K562 (cell line): ENCODE results near the gene VWA3A. TPM values are rescaled to one million over a fixed set of nuclear protein-coding genes. Genes with fewer than 3 reads are reported as not detected.

Source experiments
- ADNP ChIP-seq: fragments of 200-800 bp; sonication (Bioruptor generic); IDR thresholded peaks from 2 replicates; pipeline ENCODE4 v1.6.1; 2016; ENCODE audit warnings: missing genetic modification characterization, missing compliant biosample characterization
- BCL6 ChIP-seq: fragments of 250-450 bp; sonication (Bioruptor Pico); IDR thresholded peaks from 2 replicates; pipeline ENCODE4 v1.4.0; 2020
- BCOR ChIP-seq: fragments of 450-650 bp; IDR thresholded peaks from 2 replicates; pipeline ENCODE4 v1.6.1; 2016
- BRD9 ChIP-seq: fragments of 450-650 bp; IDR thresholded peaks from 2 replicates; pipeline ENCODE4 v1.6.1; 2018; ENCODE audit warnings: low read depth; ENCODE audit not compliant: partially characterized antibody
- CHCHD3 ChIP-seq: fragments of 250-450 bp; sonication (Bioruptor Pico); IDR thresholded peaks from 2 replicates; pipeline ENCODE4 v2.1.2; 2022; ENCODE audit warnings: mild to moderate bottlenecking
- EGR1 ChIP-seq: fragments of 450-650 bp; conservative IDR thresholded peaks from 2 replicates; pipeline ENCODE4 v1.6.1; 2017; ENCODE audit warnings: mild to moderate bottlenecking
- GTF2F1 ChIP-seq: IDR thresholded peaks from 2 replicates; pipeline ENCODE4 v1.6.1; 2011; ENCODE audit warnings: low read depth, low read length, improper control_type of control experiment
- HSF4 ChIP-seq: fragments of 250-450 bp; sonication (Bioruptor Pico); IDR thresholded peaks from 2 replicates; pipeline ENCODE4 v2.1.2; 2022; ENCODE audit warnings: mild to moderate bottlenecking, moderate library complexity, borderline replicate concordance
- KAT2B ChIP-seq: IDR thresholded peaks from one replicate; pipeline ENCODE4 v1.6.1; 2012; ENCODE audit warnings: low read depth, mild to moderate bottlenecking, control low read depth, inconsistent platforms, low read length, moderate library complexity
- MYC ChIP-seq, 2 experiments: fragments of 250-450 bp in 1 of 2; sonication (Bioruptor Pico) in 1 of 2; IDR thresholded peaks; 2 replicates each; pipeline versions ENCODE4 v1.5.1 to v1.6.1; 2012 to 2021; ENCODE audit warnings: low read depth in 2 of 2, borderline replicate concordance in 1 of 2, improper control_type of control experiment in 1 of 2, low read length in 1 of 2, mild to moderate bottlenecking in 1 of 2, moderate library complexity in 1 of 2
- NBN ChIP-seq: fragments of 450-650 bp; IDR thresholded peaks from 2 replicates; pipeline ENCODE4 v1.6.1; 2016; ENCODE audit warnings: low read depth, mild to moderate bottlenecking
- NFATC3 ChIP-seq: fragments of 450-650 bp; IDR thresholded peaks from 2 replicates; pipeline ENCODE4 v1.6.1; 2017; ENCODE audit warnings: mild to moderate bottlenecking
- NUFIP1 ChIP-seq: fragments of 450-650 bp; IDR thresholded peaks from 2 replicates; pipeline ENCODE4 v1.6.1; 2018; ENCODE audit not compliant: partially characterized antibody
- OTX1 ChIP-seq: fragments of 450-650 bp; formaldehyde crosslinking; IDR thresholded peaks from 2 replicates; pipeline ENCODE4 v1.4.0; 2022; ENCODE audit warnings: mild to moderate bottlenecking
- PCBP2 ChIP-seq: fragments of 200-400 bp; formaldehyde crosslinking; IDR thresholded peaks from 2 replicates; pipeline ENCODE4 v1.6.1; 2018; ENCODE audit warnings: low read length, low read depth, mild to moderate bottlenecking, moderate library complexity; ENCODE audit not compliant: poor library complexity, severe bottlenecking
- PKNOX1 ChIP-seq: fragments of 450-650 bp; IDR thresholded peaks from 2 replicates; pipeline ENCODE4 v1.6.1; 2016
- PURB ChIP-seq: sonication (generic); formaldehyde crosslinking; IDR thresholded peaks from 2 replicates; pipeline ENCODE4 v1.9.0; 2021; ENCODE audit warnings: low read depth, mild to moderate bottlenecking, missing genetic modification reagents
- RNF2 ChIP-seq: sonication (generic); IDR thresholded peaks from 2 replicates; pipeline ENCODE4 v1.6.1; 2016
- SLC30A9 ChIP-seq: fragments of 250-450 bp; sonication (Bioruptor Pico); IDR thresholded peaks from 2 replicates; pipeline ENCODE4 v1.8.0; 2022; ENCODE audit warnings: mild to moderate bottlenecking, moderate library complexity
- SMAD1 ChIP-seq: fragments of 150-350 bp; IDR thresholded peaks from 2 replicates; pipeline ENCODE4 v1.6.1; 2014; ENCODE audit warnings: low read length, low read depth; ENCODE audit not compliant: partially characterized antibody
- SRSF3 ChIP-seq: fragments of 200-400 bp; formaldehyde crosslinking; IDR thresholded peaks from 2 replicates; pipeline ENCODE4 v1.6.1; 2016; ENCODE audit warnings: mild to moderate bottlenecking, low read length, moderate library complexity; ENCODE audit not compliant: insufficient read depth
- ZNF121 ChIP-seq: sonication (generic); formaldehyde crosslinking; conservative IDR thresholded peaks from 2 replicates; pipeline ENCODE4 v1.8.0; 2022; ENCODE audit warnings: missing genetic modification reagents
- ZNF551 ChIP-seq: fragments of 250-450 bp; sonication (Bioruptor Pico); IDR thresholded peaks from 2 replicates; pipeline ENCODE4 v1.5.0; 2021; ENCODE audit warnings: mild to moderate bottlenecking, moderate library complexity
- ZNF695 ChIP-seq: fragments of 450-650 bp; formaldehyde crosslinking; IDR thresholded peaks from 2 replicates; pipeline ENCODE4 v1.4.0; 2020; ENCODE audit warnings: mild to moderate bottlenecking, moderate library complexity
- polyA plus RNA-seq, 8 experiments: library from polyadenylated mRNA; depleted of rRNA in 4 of 8; stranded (reverse) in 5 of 8; unstranded in 3 of 8; fragments of >200 nt; fragmentation: Nextera tagmentation in 2 of 8; fragmentation: Illumina TruSeq in 1 of 8; extraction: Ambion mirVana in 2 of 8; extraction: Trizol in 1 of 8; gene quantifications; 2 replicates each; pipeline versions ENCODE4 v1.2.1 to v1.2.3, GENCODE V29; 2011 to 2014; ENCODE audit warnings: inconsistent platforms in 1 of 8, missing spikeins in 1 of 8
- total RNA-seq, 7 experiments: library from RNA; depleted of rRNA in 6 of 7; stranded (reverse); fragments of >200 nt in 6 of 7; fragmentation: Illumina TruSeq in 2 of 7; extraction: Trizol in 2 of 7; gene quantifications; 2 replicates each; pipeline versions ENCODE4 v1.2.1 to v1.2.3, GENCODE V29; 2011 to 2021; ENCODE audit warnings: low replicate concordance in 1 of 7
- TF ChIP-seq, protein P1 (sequence below): fragments of 450-650 bp; formaldehyde crosslinking; conservative IDR thresholded peaks from 2 replicates; pipeline ENCODE4 v1.4.0; 2022; ENCODE audit warnings: mild to moderate bottlenecking, missing genetic modification characterization
- TF ChIP-seq, protein P2 (sequence below): fragments of 250-450 bp; sonication (Bioruptor Pico); IDR thresholded peaks from 2 replicates; pipeline ENCODE4 v1.4.0; 2020; ENCODE audit warnings: borderline replicate concordance

Gene VWA3A
- total and polyA plus RNA-seq, 9 of the 15 experiments (the other 6 are each of a cell fraction or from before 2014, with no cell fraction given), result not detected

- TF ChIP-seq, protein P1, sequence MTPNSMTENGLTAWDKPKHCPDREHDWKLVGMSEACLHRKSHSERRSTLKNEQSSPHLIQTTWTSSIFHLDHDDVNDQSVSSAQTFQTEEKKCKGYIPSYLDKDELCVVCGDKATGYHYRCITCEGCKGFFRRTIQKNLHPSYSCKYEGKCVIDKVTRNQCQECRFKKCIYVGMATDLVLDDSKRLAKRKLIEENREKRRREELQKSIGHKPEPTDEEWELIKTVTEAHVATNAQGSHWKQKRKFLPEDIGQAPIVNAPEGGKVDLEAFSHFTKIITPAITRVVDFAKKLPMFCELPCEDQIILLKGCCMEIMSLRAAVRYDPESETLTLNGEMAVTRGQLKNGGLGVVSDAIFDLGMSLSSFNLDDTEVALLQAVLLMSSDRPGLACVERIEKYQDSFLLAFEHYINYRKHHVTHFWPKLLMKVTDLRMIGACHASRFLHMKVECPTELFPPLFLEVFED (CRISPR knock-in tag), result no peak; the same call in 1 of the 2 replicates
- TF ChIP-seq PCBP2 (no peak), KAT2B (no peak), OTX1 (no peak), ZNF121 (CRISPR knock-in tag) (peak; percentile 52; the same call in 1 of the 2 replicates), BRD9 (peak; percentile 97), SRSF3 (no peak), PKNOX1 (no peak), SLC30A9 (CRISPR knock-in tag) (no peak), ZNF551 (CRISPR knock-in tag) (no peak), MYC (IDR thresholded peaks at IDR 0.05; ENCODE audit: low read depth, low read length) (peak; percentile 62), MYC (CRISPR knock-in tag; IDR thresholded peaks at IDR 0.05; ENCODE audit: borderline replicate concordance, low read depth) (no peak), PURB (CRISPR knock-in tag) (no peak), ADNP (tag) (peak; percentile 97), ZNF695 (CRISPR knock-in tag) (no peak), SMAD1 (peak; percentile 42), GTF2F1 (no peak), HSF4 (CRISPR knock-in tag) (0 out of 2 replicates have a peak, but pooled peaks have one; percentile 27), EGR1 (0 out of 2 replicates have a peak, but pooled peaks have one; percentile 15), CHCHD3 (CRISPR knock-in tag) (no peak), NBN (no peak; the same call in 1 of the 2 replicates), BCL6 (CRISPR knock-in tag) (no peak), NUFIP1 (no peak), RNF2 (0 out of 2 replicates have a peak, but pooled peaks have one; percentile 66), BCOR (peak; percentile 80), NFATC3 (no peak)
- TF ChIP-seq, protein P2, sequence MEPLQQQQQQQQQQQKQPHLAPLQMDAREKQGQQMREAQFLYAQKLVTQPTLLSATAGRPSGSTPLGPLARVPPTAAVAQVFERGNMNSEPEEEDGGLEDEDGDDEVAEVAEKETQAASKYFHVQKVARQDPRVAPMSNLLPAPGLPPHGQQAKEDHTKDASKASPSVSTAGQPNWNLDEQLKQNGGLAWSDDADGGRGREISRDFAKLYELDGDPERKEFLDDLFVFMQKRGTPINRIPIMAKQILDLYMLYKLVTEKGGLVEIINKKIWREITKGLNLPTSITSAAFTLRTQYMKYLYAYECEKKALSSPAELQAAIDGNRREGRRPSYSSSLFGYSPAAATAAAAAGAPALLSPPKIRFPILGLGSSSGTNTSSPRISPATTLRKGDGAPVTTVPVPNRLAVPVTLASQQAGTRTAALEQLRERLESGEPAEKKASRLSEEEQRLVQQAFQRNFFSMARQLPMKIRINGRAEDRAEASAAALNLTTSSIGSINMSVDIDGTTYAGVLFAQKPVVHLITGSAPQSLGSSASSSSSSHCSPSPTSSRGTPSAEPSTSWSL (CRISPR knock-in tag), result no peak
Observed at GRCh38 chr16:22195695-22196558, 103.6 kb downstream of the VWA3A start (continued).
